ENCODE results near the gene MED25.

Gene MED25

GRCh38 chr19:49878744-49879070, 60.6 kb downstream of the MED25 start:
- Histone ChIP-seq H3K9ac (ENCODE audit: low read length) (peak overlapping the region; percentile 94), H3K27me3 (ENCODE audit: low read length) (no peaks in the 10 kb centered on the region), H2AFZ (ENCODE audit: low read depth, low read length, severe bottlenecking) (no peak overlapping the region), H3K9me2 (replicated peaks; ENCODE audit: insufficient read depth, low read length) (no peaks in the 10 kb centered on the region), H3K9me3 (ENCODE audit: insufficient read depth, low read length) (no peaks in the 10 kb centered on the region), H4K20me1 (ENCODE audit: low read depth, low read length) (no peaks in the 10 kb centered on the region), H3K4me2 (ENCODE audit: low read depth, low read length, poor library complexity, severe bottlenecking) (peak overlapping the region; percentile 67), H3F3A (ENCODE audit: insufficient read depth) (no peaks in the 10 kb centered on the region), H3K79me2 (ENCODE audit: insufficient read depth, low read length) (peaks cover 9% of the 10 kb centered on the region; the same call in 1 of the 2 replicates), H3K36me3 (ENCODE audit: low read length) (peaks cover 8% of the 10 kb centered on the region; the same call in 1 of the 2 replicates), H3K27ac (ENCODE audit: low read depth, low read length) (no peak overlapping the region), H3K4me3 (ENCODE audit: insufficient read depth, low read length, poor library complexity, severe bottlenecking) (peak overlapping the region; percentile 89)
- TF ChIP-seq CTCF (IDR thresholded peaks at IDR 0.05; ENCODE audit: insufficient read depth, low read length, poor library complexity, severe bottlenecking) (no peak), EZH2phosphoT487 (conservative IDR thresholded peaks at IDR 0.05; ENCODE audit: low read length) (no peak)

- Histone ChIP-seq H3K9me3 (ENCODE audit: insufficient read depth, low read length) (no peaks in the 10 kb centered on the region), H3K4me2 (ENCODE audit: low read depth, low read length, poor library complexity, severe bottlenecking) (peak overlapping the region; percentile 67), H3K9ac (ENCODE audit: low read length) (no peak overlapping the region), H3K27ac (ENCODE audit: low read depth, low read length) (no peak overlapping the region), H3K27me3 (ENCODE audit: low read length) (no peaks in the 10 kb centered on the region), H2AFZ (ENCODE audit: low read depth, low read length, severe bottlenecking) (no peak overlapping the region), H3K9me2 (replicated peaks; ENCODE audit: insufficient read depth, low read length) (no peaks in the 10 kb centered on the region), H3K79me2 (ENCODE audit: insufficient read depth, low read length) (peaks cover 9% of the 10 kb centered on the region; the same call in 1 of the 2 replicates), H4K20me1 (ENCODE audit: low read depth, low read length) (no peaks in the 10 kb centered on the region), H3K36me3 (ENCODE audit: low read length) (peaks cover 8% of the 10 kb centered on the region; the same call in 1 of the 2 replicates), H3F3A (ENCODE audit: insufficient read depth) (no peaks in the 10 kb centered on the region), H3K4me3 (ENCODE audit: insufficient read depth, low read length, poor library complexity, severe bottlenecking) (no peak overlapping the region)
- TF ChIP-seq EZH2phosphoT487 (conservative IDR thresholded peaks at IDR 0.05; ENCODE audit: low read length) (no peak), CTCF (IDR thresholded peaks at IDR 0.05; ENCODE audit: insufficient read depth, low read length, poor library complexity, severe bottlenecking) (no peak)
Measured at GRCh38 chr19:49879243-49879963, 61.3 kb downstream of the MED25 start.

- H3F3A ChIP-seq (ENCODE audit: insufficient read depth) = no peaks in the 10 kb centered on the region
- H3K9ac ChIP-seq (ENCODE audit: low read length) = no peak overlapping the region
- no peaks in the 10 kb centered on the region for H4K20me1 ChIP-seq (ENCODE audit: low read depth, low read length)
- H3K36me3 ChIP-seq (ENCODE audit: low read length) = peaks cover 8% of the 10 kb centered on the region; the same call in 1 of the 2 replicates
- peaks cover 8% of the 10 kb centered on the region; the same call in 1 of the 2 replicates for H3K79me2 ChIP-seq (ENCODE audit: insufficient read depth, low read length)
- no peaks in the 10 kb centered on the region for H3K9me2 ChIP-seq (replicated peaks; ENCODE audit: insufficient read depth, low read length)
- H3K27ac ChIP-seq (ENCODE audit: low read depth, low read length) = no peak overlapping the region
- H3K4me3 ChIP-seq (ENCODE audit: insufficient read depth, low read length, poor library complexity, severe bottlenecking) = no peak overlapping the region
- no peaks in the 10 kb centered on the region for H3K9me3 ChIP-seq (ENCODE audit: insufficient read depth, low read length)
- no peaks in the 10 kb centered on the region for H3K27me3 ChIP-seq (ENCODE audit: low read length)
- no peak overlapping the region for H2AFZ ChIP-seq (ENCODE audit: low read depth, low read length, severe bottlenecking)
- no peak overlapping the region for H3K4me2 ChIP-seq (ENCODE audit: low read depth, low read length, poor library complexity, severe bottlenecking)
- TF ChIP-seq EZH2phosphoT487 (conservative IDR thresholded peaks at IDR 0.05; ENCODE audit: low read length) (no peak), CTCF (IDR thresholded peaks at IDR 0.05; ENCODE audit: insufficient read depth, low read length, poor library complexity, severe bottlenecking) (no peak)
Measured at GRCh38 chr19:49880162-49880869, 62.2 kb downstream of the MED25 start.
